NB4 (cell line): ENCODE results near the gene MESP2.

Source experiments
- MYC ChIP-seq: IDR thresholded peaks from 2 replicates; pipeline ENCODE4 v1.6.1; 2011; ENCODE audit warnings: low read depth, low read length
- POLR2A ChIP-seq: IDR thresholded peaks from 2 replicates; pipeline ENCODE4 v1.6.1; 2011; ENCODE audit warnings: mild to moderate bottlenecking; ENCODE audit not compliant: insufficient read length; ENCODE audit errors: extremely low read depth
- TF ChIP-seq, protein P1 (sequence below): IDR thresholded peaks from one replicate; pipeline ENCODE4 v1.5.1; 2012; ENCODE audit warnings: low read depth, low read length
- TF ChIP-seq, protein P2 (sequence below): IDR thresholded peaks from 2 replicates; pipeline ENCODE4 v1.6.1; 2011; ENCODE audit warnings: low read depth, low read length

DNA sequence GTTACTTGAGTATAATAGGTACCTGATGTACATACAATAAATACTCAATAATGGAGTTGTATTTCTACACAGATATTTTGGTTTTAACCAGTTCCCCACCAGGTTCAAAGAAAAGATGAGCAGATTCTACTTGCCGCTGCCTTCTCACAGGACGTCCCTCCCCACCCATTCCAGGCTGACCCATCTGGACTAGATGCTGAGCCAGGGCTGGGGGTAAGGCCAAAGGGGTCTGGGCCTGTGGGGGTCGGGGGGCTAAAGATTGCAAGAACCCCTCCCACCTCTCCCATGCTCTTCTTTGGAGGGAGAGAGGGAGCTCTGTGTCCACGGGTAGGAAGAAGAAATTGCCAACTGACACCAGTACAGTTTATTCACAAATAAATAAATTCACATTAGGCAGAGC, 26.6 kb upstream of the MESP2 start:
- TF ChIP-seq, protein P1, sequence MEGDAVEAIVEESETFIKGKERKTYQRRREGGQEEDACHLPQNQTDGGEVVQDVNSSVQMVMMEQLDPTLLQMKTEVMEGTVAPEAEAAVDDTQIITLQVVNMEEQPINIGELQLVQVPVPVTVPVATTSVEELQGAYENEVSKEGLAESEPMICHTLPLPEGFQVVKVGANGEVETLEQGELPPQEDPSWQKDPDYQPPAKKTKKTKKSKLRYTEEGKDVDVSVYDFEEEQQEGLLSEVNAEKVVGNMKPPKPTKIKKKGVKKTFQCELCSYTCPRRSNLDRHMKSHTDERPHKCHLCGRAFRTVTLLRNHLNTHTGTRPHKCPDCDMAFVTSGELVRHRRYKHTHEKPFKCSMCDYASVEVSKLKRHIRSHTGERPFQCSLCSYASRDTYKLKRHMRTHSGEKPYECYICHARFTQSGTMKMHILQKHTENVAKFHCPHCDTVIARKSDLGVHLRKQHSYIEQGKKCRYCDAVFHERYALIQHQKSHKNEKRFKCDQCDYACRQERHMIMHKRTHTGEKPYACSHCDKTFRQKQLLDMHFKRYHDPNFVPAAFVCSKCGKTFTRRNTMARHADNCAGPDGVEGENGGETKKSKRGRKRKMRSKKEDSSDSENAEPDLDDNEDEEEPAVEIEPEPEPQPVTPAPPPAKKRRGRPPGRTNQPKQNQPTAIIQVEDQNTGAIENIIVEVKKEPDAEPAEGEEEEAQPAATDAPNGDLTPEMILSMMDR = no peak
- TF ChIP-seq, protein P2, sequence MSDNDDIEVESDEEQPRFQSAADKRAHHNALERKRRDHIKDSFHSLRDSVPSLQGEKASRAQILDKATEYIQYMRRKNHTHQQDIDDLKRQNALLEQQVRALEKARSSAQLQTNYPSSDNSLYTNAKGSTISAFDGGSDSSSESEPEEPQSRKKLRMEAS = no peak
- no peak for TF ChIP-seq POLR2A
- TF ChIP-seq MYC = no peak
